ENCODE data around the gene EFCAB14. TPM values are rescaled to one million over a fixed set of nuclear protein-coding genes. Genes with fewer than 3 reads are reported as not detected.
A peak's percentile ranks its signal among the peaks of the same experiment; 100 is the strongest.
"Not testable (repeated sequence)": the region's sequence is repeated elsewhere in the genome, so short reads cannot be mapped to it uniquely, and the experiment has no call there.

The EFCAB14 gene
- total and polyA plus RNA-seq, 2 experiments from 2014 or later = 42.6 to 51.6 TPM

- in situ Hi-C loops (cut with MboI) = no loop called here
- H3F3A ChIP-seq (ENCODE audit: insufficient read depth) = no peaks in the 10 kb centered on the region
- H2AFZ ChIP-seq = no peak overlapping the region
- no peak overlapping the region for H3K27ac ChIP-seq
- no peaks in the 10 kb centered on the region for H3K79me2 ChIP-seq (ENCODE audit: insufficient read depth)
- peaks cover 11% of the 10 kb centered on the region; the same call in 1 of the 2 replicates for H3K27me3 ChIP-seq (replicated peaks; ENCODE audit: insufficient read depth)
- H3K4me1 ChIP-seq (ENCODE audit: insufficient read depth) = no peaks in the 10 kb centered on the region
- no peak overlapping the region for H3K4me2 ChIP-seq (ENCODE audit: unreplicated experiment)
- no peaks in the 10 kb centered on the region for H4K20me1 ChIP-seq (ENCODE audit: insufficient read depth)
- no peaks in the 10 kb centered on the region for H3K9me3 ChIP-seq (ENCODE audit: low read depth)
- H3K4me3 ChIP-seq = no peak overlapping the region
- WGBS, 2 experiments (ENCODE audit: low coverage in 1 of 2, low lambda C conversion rate in 2 of 2, missing lambda C conversion rate in 2 of 2) = 16 to 21% methylated on average over 5 of the region's 5 CpGs
- no peaks in the 10 kb centered on the region for H3K9me2 ChIP-seq (ENCODE audit: insufficient read depth)
- no peak for TF ChIP-seq EZH2phosphoT487 (IDR thresholded peaks at IDR 0.05; ENCODE audit: insufficient read depth, low read depth)
- DNase-seq = peak; percentile 75
- H3K9ac ChIP-seq = no peak overlapping the region
- no peaks in the 10 kb centered on the region for H3K36me3 ChIP-seq (ENCODE audit: low read depth)
Measured at GRCh38 chr1:46747683-46748288, 28.9 kb upstream of the EFCAB14 start.

GRCh38 chr1:46742069-46742468 is 23.2 kb upstream of the EFCAB14 start:
- Histone ChIP-seq H3K9me3 (ENCODE audit: low read depth) (no peaks in the 10 kb centered on the region), H3K79me2 (ENCODE audit: insufficient read depth) (no peaks in the 10 kb centered on the region), H3K27ac (no peak overlapping the region), H3K4me1 (ENCODE audit: insufficient read depth) (no peaks in the 10 kb centered on the region), H2AFZ (no peak overlapping the region), H3K27me3 (replicated peaks; ENCODE audit: insufficient read depth) (no peaks in the 10 kb centered on the region; the same call in 1 of the 2 replicates), H4K20me1 (ENCODE audit: insufficient read depth) (no peaks in the 10 kb centered on the region), H3K4me2 (ENCODE audit: unreplicated experiment) (no peak overlapping the region), H3K4me3 (no peak overlapping the region), H3K9ac (no peak overlapping the region), H3F3A (ENCODE audit: insufficient read depth) (no peaks in the 10 kb centered on the region), H3K9me2 (ENCODE audit: insufficient read depth) (no peaks in the 10 kb centered on the region), H3K36me3 (ENCODE audit: low read depth) (no peaks in the 10 kb centered on the region)
- DNase-seq = no peak
- 17% methylated on average over 3 of the region's 3 CpGs for WGBS, 2 experiments (ENCODE audit: low coverage in 1 of 2, low lambda C conversion rate in 2 of 2, missing lambda C conversion rate in 2 of 2)
- TF ChIP-seq EZH2 (IDR thresholded peaks at IDR 0.05; ENCODE audit: insufficient read depth, poor library complexity, severe bottlenecking) (no peak), EZH2phosphoT487 (IDR thresholded peaks at IDR 0.05; ENCODE audit: insufficient read depth, low read depth) (no peak)
- in situ Hi-C loops (cut with MboI) = no loop called here

- Histone ChIP-seq H3K27ac (no peak overlapping the region), H3K9me3 (ENCODE audit: low read depth) (no peaks in the 10 kb centered on the region), H3K4me1 (ENCODE audit: insufficient read depth) (no peaks in the 10 kb centered on the region), H4K20me1 (ENCODE audit: insufficient read depth) (no peaks in the 10 kb centered on the region), H3K9ac (no peak overlapping the region), H3K4me3 (no peak overlapping the region), H3K27me3 (replicated peaks; ENCODE audit: insufficient read depth) (no peaks in the 10 kb centered on the region; the same call in 1 of the 2 replicates), H2AFZ (no peak overlapping the region), H3K4me2 (ENCODE audit: unreplicated experiment) (no peak overlapping the region), H3F3A (ENCODE audit: insufficient read depth) (no peaks in the 10 kb centered on the region), H3K79me2 (ENCODE audit: insufficient read depth) (no peaks in the 10 kb centered on the region), H3K36me3 (ENCODE audit: low read depth) (no peaks in the 10 kb centered on the region), H3K9me2 (ENCODE audit: insufficient read depth) (no peaks in the 10 kb centered on the region)
- TF ChIP-seq EZH2 (IDR thresholded peaks at IDR 0.05; ENCODE audit: insufficient read depth, poor library complexity, severe bottlenecking) (no peak), EZH2phosphoT487 (IDR thresholded peaks at IDR 0.05; ENCODE audit: insufficient read depth, low read depth) (no peak)
- in situ Hi-C loops (cut with MboI) = no loop called here
- peak; percentile 72 for DNase-seq
- WGBS, 2 experiments (ENCODE audit: low coverage in 1 of 2, low lambda C conversion rate in 2 of 2, missing lambda C conversion rate in 2 of 2) = 0 to 2% methylated on average over 3 of the region's 3 CpGs
Measured at GRCh38 chr1:46735708-46736324, 16.9 kb upstream of the EFCAB14 start.

DNA sequence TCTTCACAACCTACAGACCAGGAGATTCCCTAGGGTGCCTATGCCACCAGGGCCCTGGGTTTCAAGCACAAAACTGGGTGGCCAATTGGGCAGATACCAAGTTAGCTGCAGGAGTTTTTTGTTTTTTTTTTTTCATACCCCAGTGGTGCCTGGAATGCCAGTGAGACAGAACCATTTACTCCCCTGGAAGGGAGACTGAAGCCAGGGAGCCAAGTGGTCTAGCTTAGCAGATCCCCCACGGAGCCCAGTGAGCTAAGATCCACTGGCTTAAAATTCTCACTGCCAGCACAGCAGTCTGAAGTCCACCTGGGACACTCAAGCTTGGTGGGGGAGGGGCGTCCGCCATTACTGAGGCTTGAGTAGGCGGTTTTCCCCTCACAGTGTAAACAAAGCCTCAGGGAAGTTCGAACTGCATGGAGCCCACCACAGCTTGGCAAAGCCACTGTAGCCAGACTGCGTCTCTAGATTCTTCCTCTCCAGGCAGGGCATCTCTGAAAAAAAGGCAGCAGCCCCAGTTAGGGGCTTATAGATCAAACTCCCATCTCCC is 9.5 kb upstream of the EFCAB14 start:
- H3K9me3 ChIP-seq (ENCODE audit: low read depth); H3K27me3 ChIP-seq (replicated peaks; ENCODE audit: insufficient read depth); H3F3A ChIP-seq (ENCODE audit: insufficient read depth); H3K27ac ChIP-seq; H3K4me3 ChIP-seq; H3K36me3 ChIP-seq (ENCODE audit: low read depth); H3K79me2 ChIP-seq (ENCODE audit: insufficient read depth); H3K4me2 ChIP-seq (ENCODE audit: unreplicated experiment); in situ Hi-C loops (cut with MboI); DNase-seq; H2AFZ ChIP-seq; H3K4me1 ChIP-seq (ENCODE audit: insufficient read depth); H3K9ac ChIP-seq; H4K20me1 ChIP-seq (ENCODE audit: insufficient read depth); H3K9me2 ChIP-seq (ENCODE audit: insufficient read depth): not testable (repeated sequence)
- WGBS, 2 experiments (ENCODE audit: low coverage in 1 of 2, low lambda C conversion rate in 2 of 2, missing lambda C conversion rate in 2 of 2) = 31 to 33% methylated on average over 6 of the region's 6 CpGs
